GM19351 (cell line): Measurements from ENCODE around the gene RNF114.
"Not testable (repeated sequence)": the region's sequence is repeated elsewhere in the genome, so short reads cannot be mapped to it uniquely, and the experiment has no call there.

ENCODE experiments used
- ATAC-seq: cut with Tn5 transposase; IDR thresholded peaks from one replicate; pipeline ENCODE4 v1.9.1; 2021; ENCODE audit warnings: mild to moderate bottlenecking, moderate library complexity; ENCODE audit not compliant: unreplicated experiment

The RNF114 gene

DNA sequence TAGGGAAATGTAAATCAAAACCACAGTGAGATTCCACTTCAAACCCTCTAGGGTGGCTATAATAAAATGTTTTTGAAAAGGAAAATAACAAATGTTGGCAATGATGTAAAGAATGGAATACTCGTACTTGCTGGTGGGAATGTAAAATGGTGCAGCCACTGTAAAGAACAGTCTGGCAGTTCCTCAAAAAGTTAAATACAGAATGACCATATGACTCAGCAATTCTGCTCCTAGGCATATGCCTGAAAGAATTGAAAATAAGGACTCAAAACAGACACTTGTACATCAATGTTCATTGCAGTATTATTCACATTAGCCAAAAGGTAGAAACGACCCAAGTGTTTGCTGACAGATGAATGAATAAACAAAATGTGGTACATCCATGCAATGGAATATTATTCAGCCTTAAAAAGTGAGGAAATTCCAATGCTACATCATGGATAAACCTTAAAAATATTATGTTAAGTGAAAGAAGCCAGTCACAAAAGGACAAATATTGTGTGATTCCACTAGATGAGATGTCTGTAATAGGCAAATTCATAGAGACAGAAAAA lies 10.2 kb upstream of the RNF114 start:
- no peak for ATAC-seq

DNA sequence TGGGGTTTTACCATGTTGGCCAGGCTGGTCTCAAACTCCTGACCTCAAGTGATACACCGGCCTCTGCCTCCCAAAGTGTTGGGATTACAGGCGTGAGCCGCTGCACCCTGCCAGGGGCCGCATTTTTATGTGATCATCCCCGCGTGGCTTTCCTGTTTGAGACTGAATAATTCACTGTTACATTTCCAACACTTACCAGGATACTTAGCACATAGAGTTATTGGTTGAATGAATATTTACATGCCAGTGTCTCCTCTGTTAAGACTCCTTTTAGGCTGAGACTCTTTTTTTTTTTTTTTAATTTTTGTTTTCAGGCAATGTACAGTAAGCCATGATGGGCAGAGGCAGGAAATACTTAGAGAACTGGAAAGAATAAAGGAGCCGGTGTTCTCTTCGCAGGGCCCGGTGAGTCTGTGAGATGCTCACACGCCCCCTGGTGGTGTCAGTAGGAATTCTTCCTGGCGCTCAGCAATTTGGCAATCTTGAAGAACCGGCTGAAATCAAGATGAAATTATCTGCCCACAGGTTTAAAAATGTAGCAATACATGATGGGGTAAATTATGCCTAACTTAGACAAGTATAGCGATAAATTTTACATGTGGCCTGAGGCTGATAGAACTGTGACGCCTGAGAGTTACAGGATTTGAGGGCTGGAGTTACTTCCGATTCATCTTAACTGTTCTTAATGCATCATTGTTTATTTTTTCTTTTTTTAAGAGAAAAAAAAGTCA lies 7.6 kb upstream of the RNF114 start:
- ATAC-seq = no peak

DNA sequence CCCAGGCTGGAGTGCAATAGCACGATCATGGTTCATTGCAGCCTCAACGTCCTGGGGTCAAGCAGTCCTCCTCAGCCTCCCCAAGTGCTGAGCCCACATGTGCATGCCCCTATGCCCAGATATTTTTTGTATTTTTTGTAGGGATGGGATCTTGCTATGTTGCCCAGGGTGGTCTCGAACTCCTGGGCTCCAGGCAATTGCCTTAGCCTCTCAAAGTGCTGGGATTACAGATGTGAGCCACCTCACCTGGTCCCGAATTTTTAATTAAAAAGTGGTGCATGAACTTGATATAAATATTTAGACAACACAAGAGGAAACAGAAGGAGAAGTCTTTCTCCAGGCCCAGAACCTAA lies 7.1 kb upstream of the RNF114 start:
- ATAC-seq = no peak

DNA sequence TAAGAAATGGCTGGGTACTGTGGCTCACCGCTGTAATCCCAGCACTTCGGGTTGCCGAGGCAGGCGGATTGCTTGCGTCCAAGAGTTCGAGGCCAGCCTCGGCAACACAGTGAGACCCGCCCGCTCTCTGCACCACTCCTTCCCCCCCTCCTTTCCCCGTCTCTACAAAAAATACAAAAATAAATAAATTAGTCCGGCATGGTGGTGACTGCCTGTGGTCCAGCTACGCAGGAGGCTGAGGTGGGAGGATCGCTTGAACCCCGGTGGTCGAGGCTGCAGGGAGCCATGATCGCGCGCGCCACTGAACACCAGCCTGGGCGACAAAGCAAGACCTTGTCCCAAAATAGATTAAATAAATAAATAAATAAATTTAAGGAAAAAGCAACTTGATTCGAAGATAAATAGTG lies 448 bp upstream of the RNF114 start:
- ATAC-seq = no peak

DNA sequence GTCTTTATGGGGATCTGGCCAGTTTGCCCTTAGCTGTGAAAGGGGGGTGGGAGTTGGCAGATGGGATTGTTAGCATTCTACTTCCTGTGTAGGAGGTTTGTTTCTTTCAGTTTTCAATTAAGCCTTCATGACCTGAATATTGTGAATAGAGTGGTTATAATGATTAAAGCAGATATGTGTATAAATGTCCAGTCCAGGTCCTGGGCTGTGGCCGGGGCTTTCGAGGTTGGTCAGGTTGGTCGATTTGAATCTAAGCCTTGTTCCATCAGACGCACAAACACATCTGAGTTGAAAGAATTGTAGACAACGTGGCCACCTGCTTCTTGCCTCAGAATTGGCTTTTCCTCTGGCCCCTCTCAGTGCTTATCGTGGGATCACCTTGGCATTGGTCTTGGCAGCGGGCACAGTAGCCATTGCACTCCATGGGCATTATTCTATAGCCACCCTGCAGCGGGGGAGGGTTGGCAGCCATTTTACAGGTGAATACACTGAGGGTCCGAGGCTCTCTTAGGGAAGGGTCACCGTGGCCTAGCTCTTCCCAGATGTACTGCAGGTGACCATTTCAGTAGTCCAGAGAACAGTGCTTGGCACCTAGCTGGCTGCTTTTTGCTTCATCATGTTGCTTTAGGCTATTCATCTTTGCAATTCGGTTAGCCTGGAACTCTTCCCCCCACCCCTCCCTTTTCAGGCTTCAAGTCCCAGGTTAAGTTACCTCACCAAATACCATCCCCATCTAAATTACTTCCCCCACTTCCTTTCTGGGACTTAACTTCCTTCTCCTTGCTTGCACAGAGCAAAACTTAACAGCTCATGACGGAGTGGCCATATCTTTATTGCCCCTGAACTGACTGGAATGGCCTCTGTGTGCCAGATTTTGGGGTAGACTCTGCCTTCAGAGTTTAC lies 1.1 kb downstream of the RNF114 start:
- ATAC-seq = peak; percentile 5

DNA sequence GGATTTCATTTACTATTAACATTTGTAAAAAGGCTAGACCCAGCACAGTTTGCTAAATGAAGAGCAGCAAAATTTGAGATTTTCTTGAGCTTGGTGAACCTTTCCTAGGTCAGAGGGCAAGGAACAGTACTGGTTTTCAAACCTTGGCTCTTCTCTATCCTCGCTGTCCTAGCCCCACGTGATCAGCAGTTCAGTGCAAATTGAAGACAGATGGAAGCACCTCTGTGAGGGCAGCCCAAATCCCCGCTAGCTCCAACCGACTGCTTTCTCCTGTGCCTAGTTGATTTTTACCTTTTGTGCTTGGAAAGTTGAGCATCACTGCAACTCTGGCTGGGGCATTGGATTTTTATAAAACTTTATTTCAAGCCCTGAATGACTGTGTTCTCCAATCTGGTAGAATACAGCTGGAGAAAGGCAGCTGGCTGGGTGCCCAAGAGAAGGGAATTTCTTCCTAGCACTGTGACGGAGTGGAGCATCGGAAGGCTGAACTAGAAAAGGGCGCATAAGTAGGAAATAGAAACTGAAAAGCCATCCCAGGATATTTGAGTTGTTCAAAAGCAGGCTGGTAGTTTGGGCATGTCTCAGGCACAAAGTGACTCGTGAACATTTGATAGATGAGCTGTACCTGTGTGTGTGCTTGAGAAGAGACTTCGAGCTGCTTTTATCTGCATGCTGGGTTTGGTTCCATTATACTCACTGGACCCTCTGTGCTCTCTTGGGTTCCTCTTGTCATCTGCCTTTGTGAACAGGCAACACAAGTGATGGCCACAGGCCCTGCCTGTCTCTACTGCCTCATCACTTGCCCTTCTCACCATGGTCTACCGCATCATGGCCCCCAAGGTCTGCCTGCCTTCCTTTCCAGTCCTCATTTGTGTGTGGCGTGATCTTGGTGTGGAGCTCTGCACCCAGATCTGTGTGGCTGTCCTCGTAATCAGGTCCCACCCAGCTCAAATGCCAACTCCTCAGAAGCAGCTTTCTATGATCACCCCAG lies 2.3 kb downstream of the RNF114 start:
- no peak for ATAC-seq

DNA sequence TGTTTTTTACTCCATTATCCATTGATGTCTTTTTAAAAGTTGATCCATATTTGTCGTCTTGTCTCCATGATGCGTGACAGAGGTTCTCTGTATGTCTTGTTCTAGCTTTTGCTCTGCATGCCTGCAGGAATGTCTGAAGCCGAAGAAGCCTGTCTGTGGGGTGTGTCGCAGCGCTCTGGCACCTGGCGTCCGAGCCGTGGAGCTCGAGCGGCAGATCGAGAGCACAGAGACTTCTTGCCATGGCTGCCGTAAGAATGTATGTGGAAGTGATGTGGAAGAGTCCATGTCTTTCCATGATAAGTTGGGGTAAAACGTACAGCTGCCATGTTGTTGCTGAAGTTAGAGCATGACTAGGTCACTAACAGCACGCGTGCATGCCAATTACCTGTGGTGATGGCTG lies 5.3 kb downstream of the RNF114 start:
- no peak for ATAC-seq

DNA sequence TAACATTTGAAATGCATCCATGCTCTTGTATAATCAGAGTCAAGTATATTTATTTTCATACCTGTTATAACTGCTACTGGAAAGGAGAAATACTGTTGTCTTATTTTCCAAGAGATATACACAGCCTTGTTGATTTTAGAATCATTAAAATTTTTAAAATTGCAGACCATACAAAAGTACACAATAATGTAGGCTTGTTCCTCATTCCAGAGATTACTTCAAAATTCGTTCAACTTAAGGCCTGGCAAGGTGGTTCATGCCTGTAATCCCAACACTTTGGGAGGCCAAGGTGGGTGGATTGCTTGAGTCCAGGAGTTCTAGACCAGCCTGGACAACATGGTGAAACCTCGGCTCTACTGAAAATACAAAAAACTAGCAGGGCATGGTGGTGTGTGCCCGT lies 6.1 kb downstream of the RNF114 start:
- ATAC-seq = no peak

DNA sequence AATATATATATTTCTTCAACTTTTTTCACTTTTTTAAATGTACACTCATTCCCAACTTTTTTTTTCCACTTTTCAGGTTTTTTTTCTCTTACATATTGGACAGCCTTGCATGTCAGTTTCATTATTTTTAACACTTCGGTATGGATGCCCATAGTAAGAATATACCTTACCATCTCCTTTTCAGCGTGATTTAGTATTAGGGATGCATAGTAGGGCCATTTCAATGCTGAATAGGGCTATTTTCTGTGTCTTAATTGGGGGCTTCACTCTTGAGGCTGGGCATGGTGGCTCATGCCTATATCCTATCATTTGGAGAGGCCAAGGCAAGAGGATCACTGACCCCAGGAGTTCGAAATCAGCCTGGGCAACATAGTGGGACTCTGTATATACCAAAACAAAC lies 6.7 kb downstream of the RNF114 start:
- no peak for ATAC-seq

DNA sequence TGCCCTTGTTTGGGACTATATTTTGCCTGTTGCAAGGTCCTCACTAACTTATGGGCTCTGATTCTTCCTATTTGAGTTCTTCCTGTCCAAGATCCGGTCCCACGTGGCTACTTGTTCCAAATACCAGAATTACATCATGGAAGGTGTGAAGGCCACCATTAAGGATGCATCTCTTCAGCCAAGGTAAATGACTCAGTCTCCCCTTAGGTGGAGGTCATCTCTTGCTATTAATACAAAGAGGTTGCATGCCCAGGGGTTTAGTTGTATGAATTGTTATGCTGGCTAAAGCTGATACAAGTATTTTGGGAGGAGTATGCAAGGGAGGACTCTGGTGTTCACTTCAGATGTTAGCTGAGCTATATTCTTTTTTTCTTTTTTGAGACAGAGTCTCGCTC lies 9.1 kb downstream of the RNF114 start:
- ATAC-seq = no peak

DNA sequence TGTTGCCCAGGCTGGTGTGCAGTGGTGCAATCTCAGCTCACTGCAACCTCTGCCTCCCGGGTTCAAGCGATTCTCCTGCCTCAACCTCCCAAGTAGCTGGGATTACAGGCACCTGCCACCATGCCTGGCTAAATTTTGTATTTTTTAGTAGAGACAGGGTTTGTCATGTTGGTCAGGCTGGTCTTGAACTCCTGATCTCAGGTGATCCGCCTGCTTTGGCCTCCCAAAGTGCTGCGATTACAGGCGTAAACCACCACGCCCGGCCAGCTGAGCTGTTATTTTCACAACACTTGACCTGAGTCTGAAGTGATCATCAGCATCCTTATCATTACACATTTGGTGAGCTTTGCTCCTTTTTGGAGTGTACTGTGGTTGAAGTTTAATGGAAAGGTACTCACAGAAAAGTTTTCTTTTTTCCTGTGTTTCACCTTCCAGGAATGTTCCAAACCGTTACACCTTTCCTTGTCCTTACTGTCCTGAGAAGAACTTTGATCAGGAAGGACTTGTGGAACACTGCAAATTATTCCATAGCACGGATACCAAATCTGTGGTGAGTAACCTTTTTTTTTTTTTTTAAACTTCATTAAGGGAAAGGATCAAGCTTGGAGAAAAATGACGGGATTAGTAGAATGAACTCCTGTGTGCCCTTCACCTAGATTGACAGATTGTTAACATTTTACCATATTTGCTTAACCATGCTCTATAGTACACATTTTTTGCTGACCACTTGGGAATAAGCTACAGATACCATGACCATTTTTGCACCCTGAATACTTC lies 9.7 kb downstream of the RNF114 start:
- no peak for ATAC-seq

DNA sequence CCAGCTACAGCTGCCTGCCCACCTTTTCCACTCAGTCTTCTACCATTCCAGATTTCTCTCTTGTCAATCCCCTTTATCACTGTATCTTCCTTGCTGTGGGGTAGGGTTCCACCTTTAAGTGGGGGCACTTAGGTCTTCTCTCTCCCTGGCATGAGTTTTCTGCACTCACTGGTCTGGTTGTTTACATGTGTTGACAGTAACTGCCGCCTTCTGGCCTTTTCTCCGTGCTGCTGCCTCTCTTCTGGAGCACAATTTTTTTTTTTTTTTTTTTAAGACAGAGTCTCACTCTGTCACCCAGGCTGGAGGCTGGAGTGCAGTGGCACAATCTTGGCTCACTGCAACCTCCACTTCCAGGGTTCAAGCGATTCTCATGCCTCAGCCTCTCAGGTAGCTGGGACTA lies 12.0 kb downstream of the RNF114 start:
- ATAC-seq = no peak

DNA sequence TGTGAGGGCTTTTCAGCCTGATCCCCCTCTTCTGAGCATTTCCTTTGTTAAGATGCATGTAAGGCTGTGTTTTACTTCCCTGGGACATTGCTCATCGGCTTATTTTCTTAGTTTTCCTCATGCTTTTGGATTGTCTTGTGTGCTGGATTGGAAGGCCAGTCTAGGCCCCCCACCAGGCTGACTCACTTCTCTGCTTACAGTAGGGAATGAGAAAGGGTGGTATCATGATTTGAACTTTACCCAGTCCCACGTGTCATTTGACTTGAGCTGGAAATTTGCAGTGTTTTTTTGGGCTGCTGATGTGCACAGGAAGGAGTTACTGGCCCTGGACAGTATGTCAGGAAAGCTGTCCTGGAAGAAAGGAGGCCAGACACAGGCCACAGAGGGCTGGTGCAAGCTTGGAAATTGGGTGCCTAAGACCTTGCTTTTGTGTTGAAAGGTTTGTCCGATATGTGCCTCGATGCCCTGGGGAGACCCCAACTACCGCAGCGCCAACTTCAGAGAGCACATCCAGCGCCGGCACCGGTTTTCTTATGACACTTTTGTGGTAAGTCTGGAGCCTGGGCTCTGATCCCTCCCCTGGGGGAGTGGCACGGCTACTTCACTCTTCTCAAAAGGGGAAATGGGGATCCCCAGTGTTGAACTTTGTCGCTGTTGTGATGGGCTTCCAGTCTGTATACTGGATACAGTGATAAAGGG lies 12.8 kb downstream of the RNF114 start:
- no peak for ATAC-seq

DNA sequence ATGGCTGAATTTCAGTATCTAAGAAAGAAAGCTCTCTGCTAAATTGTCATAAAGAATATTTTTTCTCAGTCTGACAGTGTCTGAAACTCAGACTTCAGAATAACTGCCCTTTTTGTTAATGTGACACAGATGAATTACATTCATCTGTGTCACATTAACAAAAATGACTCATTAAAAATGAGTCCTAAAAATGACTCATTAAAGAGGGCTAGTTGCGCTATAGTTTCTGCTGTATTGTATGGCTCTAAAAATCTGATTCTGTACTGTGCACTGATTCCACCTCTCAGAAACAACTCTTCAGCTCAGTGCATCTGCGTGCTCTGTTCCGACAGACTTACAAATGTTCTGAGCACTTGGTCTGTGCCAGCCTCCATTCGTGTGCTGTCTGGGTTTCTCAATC lies 15.0 kb downstream of the RNF114 start:
- no peak for ATAC-seq

DNA sequence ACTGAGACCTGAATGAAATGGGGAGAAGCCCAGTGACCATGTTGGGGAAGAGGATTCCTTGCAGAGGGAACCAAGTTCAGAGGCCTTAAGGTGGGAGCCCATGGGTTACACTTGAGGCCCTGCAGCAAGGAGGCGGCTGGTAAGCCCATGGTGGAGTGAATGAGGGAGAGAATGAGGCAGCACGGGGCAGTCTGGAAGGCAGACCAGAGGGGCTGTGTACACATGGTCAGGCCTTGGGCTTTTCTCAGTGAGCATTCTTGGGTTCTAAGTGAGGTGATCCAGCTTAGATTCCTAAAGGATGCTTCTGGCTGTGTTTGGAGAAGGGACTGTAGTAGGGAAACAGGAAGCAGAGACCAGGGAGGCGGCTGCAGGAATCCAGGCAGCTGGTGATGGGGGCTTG lies 19.0 kb downstream of the RNF114 start:
- ATAC-seq = no peak

DNA sequence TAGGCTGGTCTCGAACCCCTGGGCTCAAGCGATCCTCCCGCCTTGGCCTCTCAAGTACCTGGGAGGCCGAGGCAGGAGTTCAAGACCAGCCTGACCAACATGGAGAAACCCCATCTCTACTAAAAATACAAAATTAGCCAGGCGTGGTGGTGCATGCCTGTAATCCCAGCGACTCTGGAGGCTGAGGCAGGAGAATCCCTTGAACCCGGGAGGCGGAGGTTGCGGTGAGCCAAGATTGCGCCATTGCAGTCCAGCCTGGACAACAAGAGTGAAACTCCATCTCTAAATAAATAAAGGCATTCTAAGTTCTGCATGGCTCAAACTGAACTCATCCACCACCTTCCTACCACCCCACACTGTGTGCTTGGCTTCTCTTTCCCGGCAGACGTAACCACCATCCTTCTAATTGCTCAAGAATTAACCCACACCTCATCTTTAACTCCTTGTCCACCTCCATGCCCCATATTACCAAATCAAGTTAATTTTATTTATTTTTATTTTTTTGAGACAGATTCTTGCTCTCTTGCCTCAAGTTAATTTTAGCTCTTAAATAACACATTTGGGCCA lies 19.7 kb downstream of the RNF114 start:
- ATAC-seq = not testable (repeated sequence)

DNA sequence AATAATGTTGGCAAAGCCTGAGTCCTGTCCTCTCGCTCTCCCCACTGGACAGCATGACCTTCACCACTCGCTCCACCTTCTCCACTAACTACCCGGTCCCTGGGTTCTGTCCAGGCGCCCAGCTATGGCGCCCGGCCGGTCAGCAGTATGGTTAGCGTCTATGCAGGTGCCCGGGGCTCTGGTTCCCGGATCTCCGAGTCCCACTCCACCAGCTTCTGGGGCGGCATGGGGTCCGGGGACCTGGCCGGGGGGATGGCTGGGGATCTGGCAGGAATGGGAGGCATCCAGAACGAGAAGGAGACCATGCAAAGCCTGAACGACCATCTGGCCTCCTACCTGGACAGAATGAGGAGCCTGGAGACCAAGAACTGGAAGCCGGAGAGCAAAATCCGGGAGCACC lies 20.5 kb downstream of the RNF114 start:
- no peak for ATAC-seq

DNA sequence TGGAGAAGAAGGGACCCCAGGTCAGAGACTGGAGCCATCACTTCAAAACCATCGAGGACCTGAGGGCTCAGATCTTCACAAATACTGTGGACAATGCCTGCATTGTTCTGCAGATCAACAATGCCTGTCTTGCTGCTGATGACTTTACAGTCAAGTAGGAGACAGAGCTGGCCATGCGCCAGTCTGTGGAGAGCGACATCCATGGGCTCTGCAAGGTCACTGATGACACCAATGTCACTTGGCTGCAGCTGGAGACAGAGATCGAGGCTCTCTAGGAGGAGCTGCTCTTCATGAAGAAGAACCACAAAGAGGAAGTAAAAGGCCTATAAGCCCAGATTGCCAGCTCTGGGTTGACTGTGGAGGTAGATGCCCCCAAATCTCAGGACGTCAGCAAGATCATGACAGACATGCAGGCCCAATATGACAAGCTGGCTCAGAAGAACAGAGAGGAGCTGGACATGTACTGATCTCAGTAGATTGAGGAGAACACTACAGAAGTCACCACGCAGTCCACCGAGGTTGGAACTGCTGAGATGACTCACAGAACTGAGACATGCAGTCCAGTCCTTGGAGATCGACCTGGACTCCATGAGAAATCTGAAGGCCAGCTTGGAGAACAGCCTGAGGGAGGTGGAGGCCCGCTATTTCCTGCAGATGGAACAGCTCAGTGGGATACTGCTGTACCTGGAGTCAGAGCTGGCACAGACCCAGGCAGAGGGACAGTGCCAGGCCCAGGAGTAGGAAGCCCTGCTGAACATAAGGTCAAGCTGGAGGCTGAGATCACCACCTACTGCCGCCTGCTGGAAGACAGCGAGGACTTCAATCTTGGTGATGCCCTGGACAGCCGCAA lies 21.1 kb downstream of the RNF114 start:
- ATAC-seq = not testable (repeated sequence)
